Measurements from ENCODE around the gene ANKRD40.
"Not testable (repeated sequence)": the region's sequence is repeated elsewhere in the genome, so short reads cannot be mapped to it uniquely, and the experiment has no call there.

Gene ANKRD40

GRCh38 chr17:50712641-50713040 is 4.9 kb upstream of the ANKRD40 start:
- no peak for DNase-seq (ENCODE audit: low spot score)

GRCh38 chr17:50710650-50711049 is 2.9 kb upstream of the ANKRD40 start:
- DNase-seq (ENCODE audit: low spot score) = no peak

DNA sequence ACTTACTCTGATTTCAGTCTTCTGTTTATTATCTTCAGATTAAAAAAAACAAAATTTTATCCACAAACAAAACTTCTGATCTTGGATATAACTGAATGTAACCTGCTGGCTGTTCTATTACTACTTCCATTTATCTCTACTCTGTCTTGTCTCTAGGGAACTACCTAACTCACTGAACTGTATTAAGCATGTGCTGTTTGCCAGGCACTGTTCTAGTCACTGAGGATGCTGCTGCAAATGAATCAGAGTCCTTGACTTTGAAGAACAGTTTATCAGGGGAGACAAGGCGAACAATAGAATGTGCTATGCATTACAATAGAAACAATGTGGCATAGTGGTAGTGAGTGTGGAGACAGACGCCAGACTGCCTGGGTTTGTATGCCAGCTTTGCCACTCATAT is 2.3 kb upstream of the ANKRD40 start:
- no peak for DNase-seq (ENCODE audit: low spot score)

DNA sequence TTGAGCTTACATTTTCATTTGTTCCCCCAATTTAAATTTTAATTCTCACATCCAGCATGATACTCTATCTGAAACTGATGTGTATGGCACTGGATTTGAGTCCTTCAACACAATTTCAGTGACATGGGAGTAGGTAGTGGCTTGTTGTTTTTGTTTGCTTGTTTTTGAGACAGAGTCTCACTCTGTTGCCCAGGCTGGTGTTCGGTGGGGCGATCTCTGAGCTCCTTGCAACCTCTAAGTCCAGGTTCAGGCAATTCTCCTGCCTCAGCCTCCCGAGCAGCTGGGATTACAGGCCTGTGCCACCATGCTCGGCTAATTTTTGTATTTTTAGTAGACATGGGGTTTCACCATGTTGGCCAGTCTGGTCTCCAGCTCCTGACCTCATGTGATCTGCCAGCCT is 1.3 kb upstream of the ANKRD40 start:
- not testable (repeated sequence) for DNase-seq (ENCODE audit: low spot score)

- peak; percentile 21 for DNase-seq (ENCODE audit: low spot score)
Measured at GRCh38 chr17:50708050-50709000, 611 bp upstream of the ANKRD40 start.

- DNase-seq (ENCODE audit: low spot score) = no peak
Measured at GRCh38 chr17:50703162-50703561, 4.6 kb downstream of the ANKRD40 start.

- no peak for DNase-seq (ENCODE audit: low spot score)
Measured at GRCh38 chr17:50699410-50699809, 8.3 kb downstream of the ANKRD40 start.

GRCh38 chr17:50697663-50698272 is 9.9 kb downstream of the ANKRD40 start:
- DNase-seq (ENCODE audit: low spot score) = no peak

DNA sequence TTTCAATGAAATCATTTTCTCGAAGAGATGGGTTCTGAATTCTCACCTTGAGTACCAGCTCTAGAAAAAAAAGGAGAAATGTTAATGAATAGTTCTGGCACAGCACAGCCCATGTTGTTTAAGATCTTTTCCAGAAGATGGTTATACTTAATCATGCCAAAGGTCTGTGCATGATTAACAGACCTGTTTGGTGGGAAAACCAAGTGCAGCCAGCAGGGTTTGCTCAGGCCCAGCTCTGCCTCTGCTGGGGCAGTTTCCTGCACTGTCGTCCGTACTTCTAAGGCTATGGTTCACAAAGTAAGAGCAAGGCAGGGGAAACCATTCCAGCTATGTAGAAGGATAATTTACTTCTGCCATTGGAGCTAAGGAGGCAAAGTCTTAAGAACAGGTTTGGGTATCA is 10.7 kb downstream of the ANKRD40 start:
- DNase-seq (ENCODE audit: low spot score) = no peak

DNA sequence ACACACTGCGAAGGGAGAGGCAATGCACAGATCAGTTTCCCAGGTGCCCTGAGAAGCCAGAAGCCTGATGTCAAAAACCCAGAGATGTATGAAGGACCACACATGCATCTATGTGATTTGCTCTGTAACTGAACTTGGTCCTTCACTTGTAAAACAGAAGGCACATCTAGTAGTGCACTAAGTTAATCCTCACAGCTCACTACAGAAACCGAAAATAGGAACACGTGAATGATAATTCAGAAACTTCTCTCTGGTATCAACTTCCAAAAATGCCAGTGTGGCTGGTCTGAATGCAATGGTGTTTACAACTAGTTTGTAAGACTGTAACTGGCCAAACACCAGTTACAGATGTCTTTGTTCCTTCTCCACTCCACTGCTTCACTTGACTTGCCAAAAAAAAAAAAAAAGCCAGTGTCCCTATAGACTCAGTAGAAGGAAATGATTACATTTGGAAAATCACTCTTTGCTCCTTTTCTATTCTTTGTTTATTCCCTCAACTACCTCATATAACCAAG is 11.3 kb downstream of the ANKRD40 start:
- no peak for DNase-seq (ENCODE audit: low spot score)

- DNase-seq (ENCODE audit: low spot score) = no peak
Measured at GRCh38 chr17:50693036-50693682, 14.6 kb downstream of the ANKRD40 start.

DNA sequence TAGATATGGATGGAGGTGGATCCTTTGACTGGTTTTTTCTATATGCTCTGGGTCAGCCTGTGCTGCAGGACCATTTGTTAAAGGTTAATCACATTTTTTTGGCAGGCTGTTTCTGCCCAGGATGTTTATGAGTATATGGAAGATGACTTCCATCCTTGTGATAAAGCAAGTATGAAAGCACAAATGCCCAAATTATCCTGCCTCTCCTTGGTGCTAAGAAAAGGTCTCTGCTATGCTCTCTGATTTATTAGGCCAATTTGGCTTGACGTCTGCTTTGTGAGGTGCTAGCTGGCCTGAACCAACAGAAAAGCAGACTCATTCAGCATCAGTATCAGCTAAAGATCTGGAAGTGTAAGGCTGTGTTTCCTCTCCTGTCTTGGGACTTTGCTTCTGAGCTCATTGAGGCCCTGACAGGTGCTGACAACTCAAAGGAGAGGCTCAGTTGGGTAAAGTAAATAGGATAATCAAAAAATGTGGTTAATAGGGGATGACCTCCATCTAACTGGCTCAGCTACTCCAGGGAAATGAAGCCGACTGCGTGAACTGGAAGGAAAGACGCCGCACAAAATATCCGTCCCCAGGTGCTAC is 15.2 kb downstream of the ANKRD40 start:
- no peak for DNase-seq (ENCODE audit: low spot score)

DNA sequence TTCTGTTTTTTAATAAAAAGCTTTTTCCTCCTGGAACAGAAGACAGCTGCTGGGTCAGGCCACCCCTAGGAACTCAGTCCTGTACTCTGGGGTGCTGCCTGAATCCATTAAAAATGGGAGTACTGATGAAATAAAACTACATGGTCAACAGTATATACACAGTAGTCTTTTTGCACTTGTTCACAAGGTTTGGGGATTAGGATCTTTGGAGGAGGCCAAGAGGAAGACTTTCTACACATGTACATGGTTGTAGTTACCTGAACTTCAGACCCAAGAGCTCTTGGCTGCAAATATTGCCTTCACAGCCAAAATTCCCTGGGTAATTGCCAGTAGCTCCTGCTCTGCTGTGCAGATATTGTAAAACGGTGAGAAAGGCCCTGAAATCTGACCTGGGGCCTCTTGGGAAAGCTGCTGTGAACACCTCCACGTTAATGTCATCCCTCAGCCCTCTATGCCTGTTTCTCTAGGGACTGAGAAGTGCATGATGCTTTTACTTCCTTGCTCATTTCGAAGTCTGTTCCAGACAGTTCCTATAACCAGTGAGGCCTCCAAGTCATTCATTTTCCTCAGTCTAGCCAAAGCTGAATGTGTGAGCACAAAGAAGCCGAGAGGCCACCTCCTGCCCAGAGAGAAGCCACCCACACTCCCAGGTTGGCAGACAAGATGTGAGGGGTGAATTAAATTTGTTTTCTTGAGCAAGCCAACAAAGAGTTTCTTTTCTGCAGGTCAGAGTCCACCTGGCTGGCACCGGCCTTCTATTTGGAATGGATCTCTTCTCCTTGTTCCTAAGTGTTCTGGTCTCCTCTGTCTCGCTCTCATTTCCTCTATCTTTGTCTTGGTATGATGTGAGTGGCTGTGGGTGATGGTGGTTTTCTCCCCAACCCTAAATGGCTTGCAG is 15.9 kb downstream of the ANKRD40 start:
- no peak for DNase-seq (ENCODE audit: low spot score)

- DNase-seq (ENCODE audit: low spot score) = no peak
Measured at GRCh38 chr17:50690887-50691549, 16.7 kb downstream of the ANKRD40 start.

- no peak for DNase-seq (ENCODE audit: low spot score)
Measured at GRCh38 chr17:50689956-50690886, 17.5 kb downstream of the ANKRD40 start.

DNA sequence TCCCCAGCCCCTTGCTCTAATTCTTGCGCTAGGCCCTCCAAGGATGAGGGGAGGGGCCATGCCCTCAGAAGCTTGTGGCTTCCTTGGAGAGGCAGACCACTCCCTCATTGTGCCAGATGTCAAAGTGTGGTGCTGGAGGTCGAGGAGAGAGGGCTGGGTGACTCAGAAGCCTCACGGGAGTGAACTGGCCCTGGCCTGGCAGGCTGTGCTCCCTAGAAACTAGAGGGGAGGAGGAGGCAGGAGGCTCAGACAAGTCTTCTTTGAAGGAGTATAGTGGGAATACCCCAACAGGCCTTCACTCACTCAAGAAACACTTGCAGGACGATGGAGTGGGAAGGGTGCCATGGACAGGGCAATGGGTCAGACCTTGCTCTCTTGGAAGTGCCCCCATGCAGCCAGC is 18.5 kb downstream of the ANKRD40 start:
- DNase-seq (ENCODE audit: low spot score) = no peak

GRCh38 chr17:50688245-50688644 is 19.5 kb downstream of the ANKRD40 start:
- no peak for DNase-seq (ENCODE audit: low spot score)

GRCh38 chr17:50687200-50688066 is 20.3 kb downstream of the ANKRD40 start:
- no peak for DNase-seq (ENCODE audit: low spot score)
